ENCODE measurements around the gene CCDC149. TPM values are rescaled to one million over a fixed set of nuclear protein-coding genes. Genes with fewer than 3 reads are reported as not detected.
"Not testable (repeated sequence)": the region's sequence is repeated elsewhere in the genome, so short reads cannot be mapped to it uniquely, and the experiment has no call there.

Gene CCDC149
- total RNA-seq, 1 experiment from 2014 or later, result 8.9 TPM

GRCh38 chr4:24913119-24913485 lies 260 bp upstream of the CCDC149 start:
- Mint-ChIP-seq H3K9me3 (ENCODE audit: low read depth, unreplicated experiment) (peaks cover 6% of the 10 kb centered on the region), H3K4me3 (ENCODE audit: low read depth, unreplicated experiment) (peak overlapping the region; percentile 74), H3K27ac (ENCODE audit: unreplicated experiment) (peak overlapping the region; percentile 44), H3K36me3 (ENCODE audit: insufficient read depth, unreplicated experiment) (peaks cover 33% of the 10 kb centered on the region), H3K27me3 (ENCODE audit: unreplicated experiment) (no peaks in the 10 kb centered on the region), H3K4me1 (ENCODE audit: low read depth, unreplicated experiment) (peaks cover 11% of the 10 kb centered on the region)
- intact Hi-C loops (cut with micrococcal nuclease; ENCODE audit: unreplicated experiment), result loop anchor here (10.0 kb wide), 2 partner anchors 58 to 428 kb away; no protein-coding TSS in a partner anchor
- DNase-seq, result no peak
- CTCF ChIA-PET, result no interaction called here
- no peak for TF ChIP-seq CTCF (IDR thresholded peaks at IDR 0.05; ENCODE audit: unreplicated experiment)
- no TSS peak for BruUV-seq (replicated peaks)

GRCh38 chr4:24910499-24910898 lies 2.3 kb downstream of the CCDC149 start:
- no peak for TF ChIP-seq CTCF (IDR thresholded peaks at IDR 0.05; ENCODE audit: unreplicated experiment)
- Mint-ChIP-seq H3K4me3 (ENCODE audit: low read depth, unreplicated experiment) (no peak overlapping the region), H3K36me3 (ENCODE audit: insufficient read depth, unreplicated experiment) (peaks cover 33% of the 10 kb centered on the region), H3K9me3 (ENCODE audit: low read depth, unreplicated experiment) (peaks cover 6% of the 10 kb centered on the region), H3K27me3 (ENCODE audit: unreplicated experiment) (no peaks in the 10 kb centered on the region), H3K4me1 (ENCODE audit: low read depth, unreplicated experiment) (peaks cover 11% of the 10 kb centered on the region), H3K27ac (ENCODE audit: unreplicated experiment) (no peak overlapping the region)
- intact Hi-C loops (cut with micrococcal nuclease; ENCODE audit: unreplicated experiment), result loop anchor here (10.0 kb wide), 2 partner anchors 56 to 426 kb away; no protein-coding TSS in a partner anchor
- CTCF ChIA-PET, result no interaction called here
- BruUV-seq (replicated peaks), result no TSS peak
- no peak for DNase-seq

GRCh38 chr4:24909606-24910005 lies 3.2 kb downstream of the CCDC149 start:
- DNase-seq; H3K9me3 Mint-ChIP-seq (ENCODE audit: low read depth, unreplicated experiment); BruUV-seq (replicated peaks); H3K27me3 Mint-ChIP-seq (ENCODE audit: unreplicated experiment); H3K27ac Mint-ChIP-seq (ENCODE audit: unreplicated experiment); H3K4me3 Mint-ChIP-seq (ENCODE audit: low read depth, unreplicated experiment); CTCF ChIA-PET: not testable (repeated sequence)
- Mint-ChIP-seq H3K4me1 (ENCODE audit: low read depth, unreplicated experiment) (peaks cover 11% of the 10 kb centered on the region), H3K36me3 (ENCODE audit: insufficient read depth, unreplicated experiment) (peaks cover 33% of the 10 kb centered on the region)
- intact Hi-C loops (cut with micrococcal nuclease; ENCODE audit: unreplicated experiment), result loop anchor here (10.0 kb wide), 2 partner anchors 55 to 425 kb away; no protein-coding TSS in a partner anchor

GRCh38 chr4:24897639-24898038 lies 15.2 kb downstream of the CCDC149 start:
- H3K27ac Mint-ChIP-seq (ENCODE audit: unreplicated experiment), result no peak overlapping the region
- H3K36me3 Mint-ChIP-seq (ENCODE audit: insufficient read depth, unreplicated experiment), result no peaks in the 10 kb centered on the region
- no peaks in the 10 kb centered on the region for H3K9me3 Mint-ChIP-seq (ENCODE audit: low read depth, unreplicated experiment)
- no peaks in the 10 kb centered on the region for H3K27me3 Mint-ChIP-seq (ENCODE audit: unreplicated experiment)
- no peaks in the 10 kb centered on the region for H3K4me1 Mint-ChIP-seq (ENCODE audit: low read depth, unreplicated experiment)
- BruUV-seq (replicated peaks), result no TSS peak
- no peak overlapping the region for H3K4me3 Mint-ChIP-seq (ENCODE audit: low read depth, unreplicated experiment)
- TF ChIP-seq CTCF (IDR thresholded peaks at IDR 0.05; ENCODE audit: unreplicated experiment), result no peak
- DNase-seq, result no peak
- intact Hi-C loops (cut with micrococcal nuclease; ENCODE audit: unreplicated experiment), result no loop called here
- CTCF ChIA-PET, result no interaction called here

GRCh38 chr4:24896977-24897376 lies 15.9 kb downstream of the CCDC149 start:
- no peaks in the 10 kb centered on the region for H3K9me3 Mint-ChIP-seq (ENCODE audit: low read depth, unreplicated experiment)
- no peak for DNase-seq
- no peaks in the 10 kb centered on the region for H3K27me3 Mint-ChIP-seq (ENCODE audit: unreplicated experiment)
- CTCF ChIA-PET, result no interaction called here
- intact Hi-C loops (cut with micrococcal nuclease; ENCODE audit: unreplicated experiment), result no loop called here
- H3K4me1 Mint-ChIP-seq (ENCODE audit: low read depth, unreplicated experiment), result no peaks in the 10 kb centered on the region
- H3K4me3 Mint-ChIP-seq (ENCODE audit: low read depth, unreplicated experiment), result no peak overlapping the region
- H3K27ac Mint-ChIP-seq (ENCODE audit: unreplicated experiment), result no peak overlapping the region
- no peak for TF ChIP-seq CTCF (IDR thresholded peaks at IDR 0.05; ENCODE audit: unreplicated experiment)
- H3K36me3 Mint-ChIP-seq (ENCODE audit: insufficient read depth, unreplicated experiment), result no peaks in the 10 kb centered on the region
- BruUV-seq (replicated peaks), result no TSS peak

Measured in Calu3 (cell line).